Measurements from ENCODE around the gene LBP.

DNA sequence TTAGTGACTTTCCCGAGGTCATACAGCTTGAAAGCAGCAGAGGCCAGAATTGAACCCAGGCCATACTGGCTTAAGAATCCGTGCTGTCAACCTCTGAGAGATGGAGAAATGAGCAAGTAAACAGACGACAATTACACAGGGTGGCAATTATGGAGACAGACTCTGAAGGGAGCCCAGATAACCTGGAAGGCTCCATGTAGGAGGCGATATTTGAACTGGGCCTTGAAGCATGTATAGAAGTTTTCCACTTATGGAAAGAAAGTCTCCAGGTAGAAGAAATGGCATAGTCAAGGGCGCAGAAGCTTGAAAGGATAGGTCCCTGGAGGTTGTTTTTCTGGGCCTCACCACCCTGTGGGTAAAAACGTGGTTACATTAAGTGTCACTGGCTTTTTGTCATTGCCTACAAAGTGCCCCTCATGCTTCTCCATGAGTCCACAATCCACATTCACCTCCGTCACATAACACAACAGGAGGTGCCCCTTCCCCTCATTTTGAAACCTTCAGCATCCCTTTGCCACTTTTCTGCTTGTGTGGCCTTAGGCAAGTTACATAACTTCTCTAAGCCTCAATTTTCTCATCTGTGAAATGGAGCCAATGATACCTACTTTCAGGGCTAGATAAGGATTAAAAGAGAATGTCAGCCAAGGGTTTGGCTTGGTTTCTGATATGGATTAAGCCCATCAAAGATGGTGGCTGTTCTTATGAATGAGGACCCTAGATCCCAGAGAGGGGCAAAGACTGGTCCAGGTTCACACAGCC lies 48.2 kb upstream of the LBP start:
- TF ChIP-seq, protein P1, sequence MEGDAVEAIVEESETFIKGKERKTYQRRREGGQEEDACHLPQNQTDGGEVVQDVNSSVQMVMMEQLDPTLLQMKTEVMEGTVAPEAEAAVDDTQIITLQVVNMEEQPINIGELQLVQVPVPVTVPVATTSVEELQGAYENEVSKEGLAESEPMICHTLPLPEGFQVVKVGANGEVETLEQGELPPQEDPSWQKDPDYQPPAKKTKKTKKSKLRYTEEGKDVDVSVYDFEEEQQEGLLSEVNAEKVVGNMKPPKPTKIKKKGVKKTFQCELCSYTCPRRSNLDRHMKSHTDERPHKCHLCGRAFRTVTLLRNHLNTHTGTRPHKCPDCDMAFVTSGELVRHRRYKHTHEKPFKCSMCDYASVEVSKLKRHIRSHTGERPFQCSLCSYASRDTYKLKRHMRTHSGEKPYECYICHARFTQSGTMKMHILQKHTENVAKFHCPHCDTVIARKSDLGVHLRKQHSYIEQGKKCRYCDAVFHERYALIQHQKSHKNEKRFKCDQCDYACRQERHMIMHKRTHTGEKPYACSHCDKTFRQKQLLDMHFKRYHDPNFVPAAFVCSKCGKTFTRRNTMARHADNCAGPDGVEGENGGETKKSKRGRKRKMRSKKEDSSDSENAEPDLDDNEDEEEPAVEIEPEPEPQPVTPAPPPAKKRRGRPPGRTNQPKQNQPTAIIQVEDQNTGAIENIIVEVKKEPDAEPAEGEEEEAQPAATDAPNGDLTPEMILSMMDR (IDR thresholded peaks at IDR 0.05; ENCODE audit: low read length) = no peak
- no peak for TF ChIP-seq EZH2 (IDR thresholded peaks at IDR 0.05; ENCODE audit: borderline replicate concordance, low read length)

Data from OCI-LY1 (cell line).